Measurements from ENCODE around the gene LY6G5C.

The LY6G5C gene

GRCh38 chr6:31676904-31677303, 4.0 kb downstream of the LY6G5C start:
- no peak overlapping the region for H3K4me3 ChIP-seq (ENCODE audit: low read depth in 1 of 2, low read length in 2 of 2)

GRCh38 chr6:31676322-31676903, 4.5 kb downstream of the LY6G5C start:
- no peak overlapping the region for H3K4me3 ChIP-seq (ENCODE audit: low read depth in 1 of 2, low read length in 2 of 2)
- H3K36me3 ChIP-seq (ENCODE audit: control insufficient read depth in 1 of 2, insufficient read depth in 2 of 2, low read length in 2 of 2): peaks cover 12 to 24% of the 10 kb centered on the region in 2 donors
- no peaks in the 10 kb centered on the region for H3K9me3 ChIP-seq (ENCODE audit: control insufficient read depth in 1 of 2, low read length in 2 of 2)
- no peak overlapping the region for H3K27ac ChIP-seq (ENCODE audit: low read depth, low read length)
- H3K4me1 ChIP-seq (ENCODE audit: control insufficient read depth in 1 of 2, insufficient read depth in 2 of 2, low read length in 2 of 2): peaks cover 6 to 7% of the 10 kb centered on the region in 2 donors
- no peak overlapping the region for H3K9ac ChIP-seq (ENCODE audit: low read depth in 1 of 2, low read length in 2 of 2)
- no peaks in the 10 kb centered on the region for H3K27me3 ChIP-seq (ENCODE audit: control insufficient read depth in 1 of 2, insufficient read depth in 2 of 2, low read length in 2 of 2)

More at GRCh38 chr6:31676904-31677303, 4.0 kb downstream of the LY6G5C start:
- peaks cover 7 to 19% of the 10 kb centered on the region in 2 donors for H3K36me3 ChIP-seq (ENCODE audit: control insufficient read depth in 1 of 2, insufficient read depth in 2 of 2, low read length in 2 of 2)
- H3K27me3 ChIP-seq (ENCODE audit: control insufficient read depth in 1 of 2, insufficient read depth in 2 of 2, low read length in 2 of 2): no peaks in the 10 kb centered on the region
- H3K9ac ChIP-seq (ENCODE audit: low read depth in 1 of 2, low read length in 2 of 2): no peak overlapping the region
- peaks cover 10 to 11% of the 10 kb centered on the region in 2 donors for H3K4me1 ChIP-seq (ENCODE audit: control insufficient read depth in 1 of 2, insufficient read depth in 2 of 2, low read length in 2 of 2)
- H3K9me3 ChIP-seq (ENCODE audit: control insufficient read depth in 1 of 2, low read length in 2 of 2): no peaks in the 10 kb centered on the region
- H3K27ac ChIP-seq (ENCODE audit: low read depth, low read length): no peak overlapping the region

GRCh38 chr6:31669676-31670075, 11.2 kb downstream of the LY6G5C start, which contains the start of gene LY6G5B:
Gene LY6G5B, plus strand, starts transcription at chr6:31669976. Its CDS starts 975 bp downstream, at chr6:31670951.
- Histone ChIP-seq H3K9me3 (ENCODE audit: control insufficient read depth in 1 of 2, low read length in 2 of 2) (no peaks in the 10 kb centered on the region), H3K4me1 (ENCODE audit: control insufficient read depth in 1 of 2, insufficient read depth in 2 of 2, low read length in 2 of 2) (peaks cover 7 to 17% of the 10 kb centered on the region in 2 donors), H3K9ac (ENCODE audit: low read depth in 1 of 2, low read length in 2 of 2) (no peak within 1 kb of the TSS), H3K27ac (ENCODE audit: low read depth, low read length) (no peak within 1 kb of the TSS), H3K36me3 (ENCODE audit: control insufficient read depth in 1 of 2, insufficient read depth in 2 of 2, low read length in 2 of 2) (peaks cover 52 to 62% of the 10 kb centered on the region in 2 donors), H3K27me3 (ENCODE audit: control insufficient read depth in 1 of 2, insufficient read depth in 2 of 2, low read length in 2 of 2) (no peaks in the 10 kb centered on the region), H3K4me3 (ENCODE audit: low read depth in 1 of 2, low read length in 2 of 2) (no peak within 1 kb of the TSS)

- no peaks in the 10 kb centered on the region for H3K27me3 ChIP-seq (ENCODE audit: control insufficient read depth in 1 of 2, insufficient read depth in 2 of 2, low read length in 2 of 2)
- peak overlapping the region; percentile 92 to 94 for H3K9ac ChIP-seq (ENCODE audit: low read depth in 1 of 2, low read length in 2 of 2)
- H3K36me3 ChIP-seq (ENCODE audit: control insufficient read depth in 1 of 2, insufficient read depth in 2 of 2, low read length in 2 of 2): peaks cover 45 to 50% of the 10 kb centered on the region in 2 donors
- peak overlapping the region; percentile 77 for H3K27ac ChIP-seq (ENCODE audit: low read depth, low read length)
- H3K4me3 ChIP-seq (ENCODE audit: low read depth in 1 of 2, low read length in 2 of 2): peak overlapping the region; percentile 89 to 91
- no peaks in the 10 kb centered on the region for H3K9me3 ChIP-seq (ENCODE audit: control insufficient read depth in 1 of 2, low read length in 2 of 2)
- H3K4me1 ChIP-seq (ENCODE audit: control insufficient read depth in 1 of 2, insufficient read depth in 2 of 2, low read length in 2 of 2): peaks cover 34 to 48% of the 10 kb centered on the region in 2 donors
These were observed 14.4 kb downstream of the LY6G5C start for GRCh38 chr6:31666337-31666965.

- peaks cover 39 to 54% of the 10 kb centered on the region in 2 donors for H3K4me1 ChIP-seq (ENCODE audit: control insufficient read depth in 1 of 2, insufficient read depth in 2 of 2, low read length in 2 of 2)
- H3K4me3 ChIP-seq (ENCODE audit: low read depth in 1 of 2, low read length in 2 of 2): peak within 1 kb of the TSS; percentile 89 to 92
- H3K36me3 ChIP-seq (ENCODE audit: control insufficient read depth in 1 of 2, insufficient read depth in 2 of 2, low read length in 2 of 2): peaks cover 37 to 42% of the 10 kb centered on the region in 2 donors
- peak within 1 kb of the TSS; percentile 92 to 94 for H3K9ac ChIP-seq (ENCODE audit: low read depth in 1 of 2, low read length in 2 of 2)
- H3K9me3 ChIP-seq (ENCODE audit: control insufficient read depth in 1 of 2, low read length in 2 of 2): no peaks in the 10 kb centered on the region
- no peaks in the 10 kb centered on the region for H3K27me3 ChIP-seq (ENCODE audit: control insufficient read depth in 1 of 2, insufficient read depth in 2 of 2, low read length in 2 of 2)
- peak within 1 kb of the TSS; percentile 97 for H3K27ac ChIP-seq (ENCODE audit: low read depth, low read length)
These were observed 15.1 kb downstream of the LY6G5C start, which contains the start of gene CSNK2B for GRCh38 chr6:31665501-31666336. Gene CSNK2B, plus strand, starts transcription at chr6:31666080. Its CDS starts 752 bp downstream, at chr6:31666832.

GRCh38 chr6:31664790-31665500, 15.9 kb downstream of the LY6G5C start, which contains the start of gene GPANK1:
Gene GPANK1, minus strand, starts transcription at chr6:31664997. Its CDS starts 519 bp downstream, at chr6:31664478.
- Histone ChIP-seq H3K9ac (ENCODE audit: low read depth in 1 of 2, low read length in 2 of 2) (peak within 1 kb of the TSS; percentile 80 to 94), H3K27ac (ENCODE audit: low read depth, low read length) (peak within 1 kb of the TSS; percentile 97), H3K4me1 (ENCODE audit: control insufficient read depth in 1 of 2, insufficient read depth in 2 of 2, low read length in 2 of 2) (peaks cover 39 to 58% of the 10 kb centered on the region in 2 donors), H3K9me3 (ENCODE audit: control insufficient read depth in 1 of 2, low read length in 2 of 2) (no peaks in the 10 kb centered on the region), H3K27me3 (ENCODE audit: control insufficient read depth in 1 of 2, insufficient read depth in 2 of 2, low read length in 2 of 2) (no peaks in the 10 kb centered on the region), H3K36me3 (ENCODE audit: control insufficient read depth in 1 of 2, insufficient read depth in 2 of 2, low read length in 2 of 2) (peaks cover 31 to 35% of the 10 kb centered on the region in 2 donors), H3K4me3 (ENCODE audit: low read depth in 1 of 2, low read length in 2 of 2) (peak within 1 kb of the TSS; percentile 89 to 92)

- H3K27ac ChIP-seq (ENCODE audit: low read depth, low read length): peak overlapping the region; percentile 97
- no peaks in the 10 kb centered on the region for H3K27me3 ChIP-seq (ENCODE audit: control insufficient read depth in 1 of 2, insufficient read depth in 2 of 2, low read length in 2 of 2)
- no peaks in the 10 kb centered on the region for H3K9me3 ChIP-seq (ENCODE audit: control insufficient read depth in 1 of 2, low read length in 2 of 2)
- H3K4me1 ChIP-seq (ENCODE audit: control insufficient read depth in 1 of 2, insufficient read depth in 2 of 2, low read length in 2 of 2): peaks cover 43 to 66% of the 10 kb centered on the region in 2 donors
- H3K9ac ChIP-seq (ENCODE audit: low read depth in 1 of 2, low read length in 2 of 2): peak overlapping the region; percentile 80 to 94
- H3K4me3 ChIP-seq (ENCODE audit: low read depth in 1 of 2, low read length in 2 of 2): peak overlapping the region; percentile 89 to 92
- H3K36me3 ChIP-seq (ENCODE audit: control insufficient read depth in 1 of 2, insufficient read depth in 2 of 2, low read length in 2 of 2): peaks cover 24 to 27% of the 10 kb centered on the region in 2 donors
These were observed 16.7 kb downstream of the LY6G5C start for GRCh38 chr6:31663961-31664789.

GRCh38 chr6:31663126-31663960, 17.5 kb downstream of the LY6G5C start:
- peak overlapping the region; percentile 89 to 92 for H3K4me3 ChIP-seq (ENCODE audit: low read depth in 1 of 2, low read length in 2 of 2)
- peak overlapping the region; percentile 97 for H3K27ac ChIP-seq (ENCODE audit: low read depth, low read length)
- no peaks in the 10 kb centered on the region for H3K27me3 ChIP-seq (ENCODE audit: control insufficient read depth in 1 of 2, insufficient read depth in 2 of 2, low read length in 2 of 2)
- H3K9me3 ChIP-seq (ENCODE audit: control insufficient read depth in 1 of 2, low read length in 2 of 2): no peaks in the 10 kb centered on the region
- H3K4me1 ChIP-seq (ENCODE audit: control insufficient read depth in 1 of 2, insufficient read depth in 2 of 2, low read length in 2 of 2): peaks cover 52 to 75% of the 10 kb centered on the region in 2 donors
- peak overlapping the region; percentile 80 to 94 for H3K9ac ChIP-seq (ENCODE audit: low read depth in 1 of 2, low read length in 2 of 2)
- peaks cover 16 to 19% of the 10 kb centered on the region in 2 donors for H3K36me3 ChIP-seq (ENCODE audit: control insufficient read depth in 1 of 2, insufficient read depth in 2 of 2, low read length in 2 of 2)

All from duodenal mucosa (tissue), 2 donors.